ENCODE results near the gene ZNF365. TPM values are rescaled to one million over a fixed set of nuclear protein-coding genes. Genes with fewer than 3 reads are reported as not detected.

Gene ZNF365
- total and polyA plus RNA-seq, 2 of the 8 experiments (the other 6 are each of a cell fraction or from before 2014, with no cell fraction given), result 0.41 to 0.43 TPM

DNA sequence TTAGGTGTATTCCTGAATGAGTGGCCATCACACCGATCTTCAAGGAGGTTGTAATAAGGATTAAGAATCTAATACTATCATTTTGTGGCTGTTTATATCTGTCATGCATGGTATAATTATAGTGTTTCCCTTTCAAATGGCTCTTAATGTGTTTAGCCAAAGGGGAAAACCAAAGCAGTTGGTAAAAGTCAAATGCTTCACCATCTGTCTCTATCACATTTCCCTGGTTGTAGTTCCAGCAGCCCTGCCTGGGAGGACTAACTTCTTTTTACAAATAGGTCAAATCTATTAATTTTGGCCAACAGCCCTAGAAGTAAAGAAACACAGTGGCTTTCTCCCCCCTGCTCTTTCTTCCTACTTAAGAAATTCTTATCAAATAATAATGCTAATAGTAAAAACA, 56.7 kb downstream of the ZNF365 start:
- peaks cover 0 to 5% (median 1%) of the 10 kb centered on the region in 4 experiments; a peak in 2 of 7 replicates for H3K4me1 ChIP-seq (replicated peaks in 1 of 4; ENCODE audit: control insufficient read depth in 3 of 4, insufficient read depth in 4 of 4, low read length in 3 of 4)
- CTCF ChIA-PET (ENCODE audit: partially characterized antibody), result no interaction called here

More for the DNA sequence above, 56.7 kb downstream of the ZNF365 start:
- no peak overlapping the region for H2BK15ac ChIP-seq (ENCODE audit: low read length)
- H2AFZ ChIP-seq (ENCODE audit: low read length), result no peak overlapping the region
- DNase-seq (ENCODE audit: low read depth in 1 of 2, low spot score in 2 of 2) (no peak), FAIRE-seq (no peak)
- no peaks in the 10 kb centered on the region for H3K79me1 ChIP-seq (ENCODE audit: low read depth, low read length)
- H2BK120ac ChIP-seq (replicated peaks; ENCODE audit: low read depth, low read length), result no peak overlapping the region
- H2BK20ac ChIP-seq (ENCODE audit: low read length), result no peak overlapping the region
- no peak overlapping the region for H3K56ac ChIP-seq (replicated peaks; ENCODE audit: insufficient read length, low read depth, low read length)
- H3K4ac ChIP-seq (replicated peaks; ENCODE audit: insufficient read length, low read depth, low read length), result no peak overlapping the region
- no peaks in the 10 kb centered on the region for H3K36me3 ChIP-seq (ENCODE audit: control insufficient read depth in 2 of 4, insufficient read depth in 4 of 4, low read length in 3 of 4)
- H4K91ac ChIP-seq (replicated peaks; ENCODE audit: insufficient read length, low read length), result no peak overlapping the region
- no peaks in the 10 kb centered on the region for H3K79me2 ChIP-seq (ENCODE audit: control insufficient read depth in 1 of 2, insufficient read depth in 2 of 2, low read length in 2 of 2)
- H2BK5ac ChIP-seq (ENCODE audit: low read depth, low read length), result no peak overlapping the region
- no peak overlapping the region for H4K8ac ChIP-seq (ENCODE audit: extremely low read depth, insufficient read depth, low read length)
- no peak overlapping the region for H3K4me2 ChIP-seq (ENCODE audit: insufficient read depth in 1 of 2, low read depth in 2 of 2, low read length in 2 of 2)
- POLR2A ChIA-PET (ENCODE audit: partially characterized antibody), result no interaction called here
- H2BK12ac ChIP-seq (ENCODE audit: low read depth, low read length), result no peak overlapping the region
- H3K27me3 ChIP-seq (replicated peaks in 1 of 4; ENCODE audit: control insufficient read depth in 3 of 4, extremely low read depth in 1 of 4, insufficient read depth in 3 of 4, low read length in 3 of 4), result peaks cover 9 to 24% (median 11%) of the 10 kb centered on the region in 4 experiments; a peak in 6 of 7 replicates
- H4K20me1 ChIP-seq (replicated peaks in 1 of 2; ENCODE audit: control insufficient read depth in 1 of 2, insufficient read depth in 2 of 2, low read length in 2 of 2), result peaks cover 0 to 2% of the 10 kb centered on the region in 2 experiments
- H4K5ac ChIP-seq (ENCODE audit: insufficient read length, low read depth, low read length), result no peak overlapping the region
- 96% methylated on average over 1 of the region's 1 CpG; no CpG with 5 or more reads in 1 of the 2 experiments for WGBS, 2 experiments (ENCODE audit: extremely low coverage in 1 of 2, insufficient coverage in 1 of 2, insufficient read length in 1 of 2, insufficient replicate concordance in 2 of 2, low coverage in 1 of 2, low lambda C conversion rate in 2 of 2, missing lambda C conversion rate in 1 of 2)
- H3K18ac ChIP-seq (ENCODE audit: extremely low read depth, low read length), result no peak overlapping the region
- no peaks in the 10 kb centered on the region for H3K9me3 ChIP-seq (ENCODE audit: insufficient read depth in 2 of 2, low read depth in 1 of 2, low read length in 1 of 2)
- no peak for TF ChIP-seq BCL11A (IDR thresholded peaks at IDR 0.05; ENCODE audit: low read depth in 2 of 2, low read length in 2 of 2)
- no peak overlapping the region for H3K14ac ChIP-seq (ENCODE audit: insufficient read length)
- H3K4me3 ChIP-seq (ENCODE audit: extremely low read depth in 1 of 4, insufficient read depth in 2 of 4, low read depth in 3 of 4, low read length in 4 of 4), result no peak overlapping the region
- H3K9ac ChIP-seq (replicated peaks in 1 of 4; ENCODE audit: extremely low read depth in 1 of 4, low read depth in 3 of 4, low read length in 3 of 4), result no peak overlapping the region
- no peak overlapping the region for H3K27ac ChIP-seq (ENCODE audit: low read depth, low read length)
- no peak overlapping the region for H3K23ac ChIP-seq (ENCODE audit: insufficient read length)
- H3K23me2 ChIP-seq (ENCODE audit: low read depth, low read length), result no peaks in the 10 kb centered on the region
- no peak overlapping the region for H2AK5ac ChIP-seq (ENCODE audit: low read depth, low read length)

Data from H1 (cell line).